GM18868 (cell line): ENCODE measurements around the gene SRPK2.
A peak's percentile ranks its signal among the peaks of the same experiment; 100 is the strongest.
"Not testable (repeated sequence)": the region's sequence is repeated elsewhere in the genome, so short reads cannot be mapped to it uniquely, and the experiment has no call there.

Source experiments
- ATAC-seq: cut with Tn5 transposase; IDR thresholded peaks from one replicate; pipeline ENCODE4 v1.9.1; 2021; ENCODE audit warnings: mild to moderate bottlenecking, moderate library complexity; ENCODE audit not compliant: unreplicated experiment

The SRPK2 gene

DNA sequence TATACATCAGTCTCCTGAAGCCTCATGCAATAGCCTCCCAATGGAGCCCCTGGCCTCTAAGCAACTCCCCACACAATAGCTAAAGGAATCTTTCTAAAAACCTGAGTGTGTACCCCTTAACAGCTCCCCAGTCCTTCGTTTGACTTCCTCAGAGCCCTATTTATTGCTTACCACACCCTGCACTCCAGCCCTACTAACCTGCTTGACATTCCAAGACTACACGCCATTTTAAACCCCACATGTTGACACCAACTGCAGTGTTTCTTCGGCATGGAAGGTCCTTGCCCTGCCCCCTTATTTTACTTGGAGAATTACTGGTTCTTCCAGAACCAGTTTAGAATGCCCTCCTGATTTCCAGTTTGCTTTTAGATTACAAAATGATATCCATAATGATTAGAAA is 10.8 kb downstream of the SRPK2 start:
- ATAC-seq, result no peak

DNA sequence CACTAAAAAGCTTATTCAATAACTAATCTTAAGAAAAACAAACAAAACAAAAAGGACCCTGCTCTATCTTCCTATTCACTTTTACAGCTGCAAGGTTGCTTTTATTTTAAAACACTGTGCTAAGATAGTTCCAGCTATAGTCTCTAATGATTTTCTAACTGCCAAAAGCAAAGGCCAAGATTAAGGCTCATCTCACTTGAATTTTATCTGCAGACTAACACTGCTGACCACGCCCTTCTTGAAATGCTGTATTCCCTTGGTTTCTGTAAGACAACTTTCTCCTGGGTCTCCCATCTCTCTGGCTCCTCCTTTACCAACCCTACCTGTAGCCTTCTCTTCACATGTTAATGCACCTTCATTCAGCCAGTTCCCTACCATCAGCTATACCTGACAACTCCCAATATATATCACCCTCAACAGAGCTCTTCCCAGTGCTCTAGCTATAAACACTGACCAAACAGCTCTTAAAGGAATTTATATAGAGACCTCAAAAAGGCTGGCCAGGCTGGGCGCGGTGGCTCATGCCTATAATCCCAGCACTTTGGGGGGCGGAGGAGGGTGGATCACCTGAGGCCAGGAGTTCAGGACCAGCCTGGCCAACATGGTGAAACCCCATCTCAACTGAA is 11.7 kb downstream of the SRPK2 start:
- no peak for ATAC-seq

DNA sequence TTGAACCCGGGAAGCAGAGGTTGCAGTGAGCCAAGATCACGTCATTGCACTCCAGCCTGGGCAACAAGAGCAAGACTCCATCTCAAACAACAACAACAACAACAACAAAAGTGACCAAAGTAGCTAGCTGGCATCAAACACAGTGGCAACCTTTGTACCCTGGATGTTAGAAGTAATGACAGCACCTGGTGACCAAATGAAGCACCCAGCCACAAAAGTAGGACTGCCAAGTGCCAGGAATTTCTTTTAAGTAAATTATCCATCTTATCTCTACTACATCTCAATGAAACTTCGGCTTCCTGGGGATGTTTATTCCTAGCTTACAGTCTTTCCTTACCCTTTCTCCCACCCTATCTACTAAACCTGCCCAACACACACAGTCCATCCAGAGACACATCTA is 18.8 kb downstream of the SRPK2 start:
- ATAC-seq, result no peak

DNA sequence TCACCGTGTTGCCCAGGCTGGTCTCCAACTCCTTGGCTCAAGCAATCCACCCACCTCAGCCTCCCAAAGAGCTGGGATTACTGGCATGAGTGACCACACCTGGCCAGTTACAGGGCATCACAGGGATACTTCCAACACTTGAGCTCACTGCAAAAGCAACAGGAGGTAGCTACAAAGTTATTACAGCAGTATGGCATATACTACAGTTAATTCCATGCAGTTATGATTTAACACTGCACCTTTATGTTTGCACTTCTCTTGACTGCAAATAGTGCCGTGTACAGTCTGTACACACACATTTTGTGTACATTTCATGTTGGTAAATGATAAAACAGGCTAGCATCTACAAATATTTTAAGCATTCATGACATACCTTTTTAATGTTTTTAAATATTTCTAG is 21.3 kb downstream of the SRPK2 start:
- ATAC-seq, result no peak

DNA sequence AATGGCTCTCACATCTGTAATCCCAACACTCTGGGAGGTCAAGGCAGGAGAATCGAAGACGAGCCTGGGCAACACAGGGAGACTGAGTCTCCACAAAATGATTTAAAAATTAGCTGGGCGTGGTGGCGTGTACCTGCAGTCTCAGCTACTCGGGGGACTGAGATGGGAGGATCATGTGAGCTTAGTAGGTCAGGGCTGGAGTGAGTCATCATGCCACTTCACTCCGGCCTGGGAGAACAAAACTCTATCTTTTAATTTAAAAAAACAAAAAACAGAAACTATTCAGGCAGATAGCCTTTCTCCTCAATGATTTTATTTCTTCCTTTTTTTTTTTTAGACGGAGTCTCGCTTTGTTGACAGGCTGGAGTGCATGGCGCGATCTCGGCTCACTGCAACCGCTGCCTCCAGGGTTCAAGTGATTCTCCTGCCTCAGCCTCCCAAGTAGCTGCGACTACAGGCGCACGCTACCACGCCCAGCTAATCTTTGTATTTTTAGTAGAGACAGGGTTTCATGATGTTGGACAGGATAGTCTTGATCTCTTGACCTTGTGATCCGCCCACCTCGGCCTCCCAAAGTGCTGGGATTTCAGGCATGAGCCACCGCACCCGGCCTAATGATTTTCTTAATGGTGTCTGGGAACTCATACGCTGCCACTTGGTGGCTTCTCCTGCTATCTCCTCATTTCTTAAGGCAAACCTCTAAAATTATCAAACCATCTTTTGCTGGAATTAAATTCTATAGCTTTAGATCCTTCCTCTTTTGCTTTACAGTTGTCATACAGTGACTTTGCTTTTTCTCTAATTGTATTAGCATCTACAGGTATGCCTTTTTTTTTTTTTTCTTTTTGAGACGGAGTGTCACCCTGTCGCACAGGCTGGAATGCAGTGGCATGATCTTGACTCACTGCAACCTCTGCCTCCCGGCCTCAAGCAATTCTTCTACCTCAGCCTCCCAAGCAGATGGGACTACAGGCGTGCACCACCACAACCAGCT is 22.9 kb downstream of the SRPK2 start:
- ATAC-seq, result no peak

DNA sequence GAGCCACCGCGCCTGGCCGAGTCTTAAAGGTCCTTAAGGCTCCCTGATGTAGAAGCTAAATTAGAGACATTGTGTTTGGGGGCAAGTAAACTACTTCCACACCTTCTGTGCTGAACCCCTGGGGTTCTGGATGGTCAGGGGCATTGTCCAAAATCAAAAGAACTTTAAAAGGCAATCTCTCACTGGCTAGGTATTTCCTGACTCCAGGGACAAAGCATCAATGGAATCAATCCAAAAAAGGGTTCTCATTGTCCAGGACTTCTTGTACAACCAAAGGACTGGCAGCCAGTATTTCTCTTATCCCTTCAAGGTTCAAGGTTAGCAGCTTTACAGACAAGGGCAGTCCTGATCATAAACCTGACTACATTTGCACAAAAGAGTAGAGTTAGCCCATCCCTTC is 24.0 kb downstream of the SRPK2 start:
- ATAC-seq, result no peak

DNA sequence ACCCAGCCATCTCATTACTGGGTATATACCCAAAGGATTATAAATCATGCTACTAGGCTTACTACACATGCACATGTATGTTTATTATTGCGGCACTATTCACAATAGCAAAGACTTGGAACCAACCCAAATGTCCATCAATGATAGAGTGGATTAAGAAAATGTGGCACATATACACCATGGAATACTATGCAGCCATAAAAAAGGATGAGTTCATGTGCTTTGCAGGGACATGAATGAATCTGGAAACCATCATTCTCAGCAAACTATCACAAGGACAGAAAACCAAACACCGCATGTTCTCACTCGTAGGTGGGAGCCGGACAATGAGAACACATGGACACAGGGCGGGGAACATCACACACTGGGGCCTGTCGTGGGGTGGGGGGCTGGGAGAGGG is 25.1 kb downstream of the SRPK2 start:
- ATAC-seq, result not testable (repeated sequence)

DNA sequence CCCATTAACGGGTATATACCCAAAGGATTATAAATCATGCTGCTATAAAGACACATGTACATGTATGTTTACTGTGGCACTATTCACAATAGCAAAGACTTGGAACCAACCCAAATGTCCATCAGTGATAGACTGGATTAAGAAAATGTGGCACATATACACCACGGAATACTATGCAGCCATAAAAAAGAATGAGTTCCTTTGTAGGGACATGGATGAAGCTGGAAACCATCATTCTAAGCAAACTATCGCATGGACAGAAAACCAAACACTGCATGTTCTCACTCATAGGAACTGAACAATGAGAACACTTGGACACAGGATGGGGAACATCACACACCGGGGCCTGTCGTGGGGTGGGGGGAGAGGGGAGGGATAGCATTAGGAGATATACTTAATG is 26.0 kb downstream of the SRPK2 start:
- not testable (repeated sequence) for ATAC-seq

DNA sequence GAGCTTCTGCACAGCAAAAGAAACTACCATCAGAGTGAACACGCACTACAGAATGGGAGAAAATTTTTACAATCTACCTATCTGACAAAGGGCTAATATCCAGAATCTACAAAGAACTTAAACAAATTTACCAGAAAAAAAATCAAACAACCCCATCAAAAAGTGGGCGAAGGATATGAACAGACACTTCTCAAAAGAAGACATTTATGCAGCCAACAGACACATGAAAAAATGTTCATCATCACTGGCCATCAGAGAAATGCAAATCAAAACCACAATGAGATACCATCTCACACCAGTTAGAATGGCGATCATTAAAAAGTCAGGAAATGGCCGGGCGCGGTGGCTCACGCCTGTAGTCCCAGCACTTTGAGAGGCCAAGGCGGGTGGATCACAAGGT is 26.7 kb downstream of the SRPK2 start:
- ATAC-seq, result not testable (repeated sequence)

DNA sequence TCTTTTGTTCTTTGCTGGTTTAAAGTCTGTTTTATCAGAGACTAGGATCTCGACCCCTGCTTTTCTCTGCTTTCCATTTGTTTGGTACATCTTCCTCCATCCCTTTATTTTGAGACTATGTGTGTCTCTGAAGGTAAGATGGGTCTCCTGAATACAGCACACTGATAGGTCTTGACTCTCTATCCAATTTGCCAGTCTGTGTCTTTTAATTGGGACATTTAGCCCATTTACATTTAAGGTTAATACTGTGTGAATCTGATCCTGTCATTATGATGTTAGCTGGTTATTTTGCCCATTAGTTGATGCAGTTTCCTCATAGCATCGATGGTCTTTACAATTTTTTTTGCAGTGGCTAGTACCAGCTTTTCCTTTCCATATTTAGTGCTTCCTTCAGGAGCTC is 28.6 kb downstream of the SRPK2 start:
- ATAC-seq, result not testable (repeated sequence)

DNA sequence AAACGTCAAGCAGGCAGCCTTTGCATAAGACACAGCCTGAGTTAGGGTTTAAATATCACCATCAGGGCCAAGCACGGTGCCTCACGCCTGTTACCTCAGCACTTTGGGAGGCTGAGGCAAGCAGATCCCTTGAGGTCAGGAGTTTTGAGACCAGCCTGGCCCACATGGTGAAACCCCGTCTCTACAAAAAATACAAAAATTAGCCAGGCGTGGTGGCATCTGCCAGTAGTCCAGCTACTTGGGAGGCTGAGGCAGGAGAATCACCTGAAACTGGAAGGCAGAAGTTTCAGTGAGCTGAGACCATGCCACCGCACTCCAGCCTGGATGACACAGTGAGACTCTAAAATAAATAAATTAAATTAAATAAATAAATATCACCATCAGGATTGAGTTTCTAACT is 33.0 kb downstream of the SRPK2 start:
- no peak for ATAC-seq

DNA sequence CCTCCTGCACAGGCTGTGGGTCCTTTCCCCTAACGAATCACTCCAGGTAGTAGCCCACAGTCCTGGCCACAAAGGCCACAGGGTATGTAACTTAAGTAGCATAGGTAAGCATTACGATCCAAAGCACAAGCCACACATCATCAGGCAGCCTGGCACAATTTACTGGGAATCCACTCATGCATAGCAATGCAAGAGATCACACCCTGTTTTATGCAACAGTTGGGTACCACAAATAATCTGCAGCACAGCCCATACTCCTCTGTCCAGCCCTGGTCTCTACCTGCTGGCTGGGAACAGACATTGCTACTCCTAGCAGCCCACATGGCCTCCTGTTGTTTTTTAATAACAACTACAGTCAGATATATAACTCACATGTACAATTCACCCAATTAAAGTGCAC is 34.3 kb downstream of the SRPK2 start:
- no peak for ATAC-seq

DNA sequence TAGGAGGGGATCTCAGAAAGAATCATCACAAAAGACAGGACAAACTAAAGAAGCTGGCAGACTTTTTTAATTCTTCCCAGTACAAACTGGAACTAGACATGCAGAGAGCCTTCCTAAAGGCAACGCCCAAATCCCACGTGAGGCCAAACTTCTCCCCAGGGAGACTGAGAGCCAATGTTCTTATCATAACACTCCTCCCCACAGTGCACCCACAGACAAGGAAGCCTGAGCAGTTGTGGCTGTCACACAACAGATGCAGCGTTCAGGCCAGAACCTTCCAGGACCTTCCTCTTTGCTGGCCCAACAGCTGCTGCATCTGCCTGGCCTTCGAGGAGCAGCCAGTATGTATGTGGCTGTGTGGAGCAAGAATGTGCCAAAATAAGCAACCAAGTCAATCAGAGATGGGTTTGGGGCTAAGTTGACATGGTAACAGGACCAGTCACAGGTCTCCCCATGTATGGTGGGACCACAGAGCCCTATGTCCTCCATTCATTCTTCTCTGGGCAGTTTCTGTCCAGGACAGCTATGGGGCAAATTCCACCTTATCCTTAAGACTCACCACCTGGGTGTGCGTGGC is 34.9 kb downstream of the SRPK2 start:
- no peak for ATAC-seq

DNA sequence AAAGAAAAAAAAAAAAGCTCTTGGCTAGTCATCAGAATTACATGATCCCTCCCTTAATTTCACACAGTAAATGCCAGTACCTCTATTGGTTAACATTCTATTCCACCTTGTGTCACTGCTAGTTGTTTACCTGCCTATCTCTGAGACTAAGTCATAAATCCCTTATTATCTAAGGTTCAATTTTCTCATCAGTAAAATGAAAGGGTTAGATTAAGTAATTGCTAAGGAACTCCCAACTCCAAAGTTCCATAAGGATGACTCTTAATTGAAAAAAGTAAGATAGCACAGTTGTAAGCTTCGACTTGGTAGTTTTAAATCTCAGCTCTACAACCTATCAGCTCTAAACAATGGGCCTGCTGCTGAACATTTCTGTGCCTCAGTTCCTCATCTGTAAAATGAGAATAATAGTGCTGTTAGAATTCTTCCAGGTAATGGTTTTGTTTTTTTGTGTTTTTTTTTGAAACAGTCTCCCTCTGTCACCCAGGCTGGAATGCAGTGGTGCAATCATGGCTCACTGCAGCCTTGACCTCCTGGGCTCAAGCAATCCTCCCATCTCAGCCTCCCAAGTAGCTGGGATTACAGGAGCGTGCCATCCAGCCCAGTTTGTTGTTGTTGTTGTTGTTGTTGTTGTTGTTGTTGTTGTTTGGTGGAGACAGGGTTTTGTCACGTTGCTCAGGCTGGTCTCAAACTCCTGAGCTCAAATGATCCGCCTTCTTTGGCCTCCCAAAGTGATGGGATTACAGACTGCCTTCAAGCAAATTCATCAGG is 35.6 kb downstream of the SRPK2 start:
- no peak for ATAC-seq

DNA sequence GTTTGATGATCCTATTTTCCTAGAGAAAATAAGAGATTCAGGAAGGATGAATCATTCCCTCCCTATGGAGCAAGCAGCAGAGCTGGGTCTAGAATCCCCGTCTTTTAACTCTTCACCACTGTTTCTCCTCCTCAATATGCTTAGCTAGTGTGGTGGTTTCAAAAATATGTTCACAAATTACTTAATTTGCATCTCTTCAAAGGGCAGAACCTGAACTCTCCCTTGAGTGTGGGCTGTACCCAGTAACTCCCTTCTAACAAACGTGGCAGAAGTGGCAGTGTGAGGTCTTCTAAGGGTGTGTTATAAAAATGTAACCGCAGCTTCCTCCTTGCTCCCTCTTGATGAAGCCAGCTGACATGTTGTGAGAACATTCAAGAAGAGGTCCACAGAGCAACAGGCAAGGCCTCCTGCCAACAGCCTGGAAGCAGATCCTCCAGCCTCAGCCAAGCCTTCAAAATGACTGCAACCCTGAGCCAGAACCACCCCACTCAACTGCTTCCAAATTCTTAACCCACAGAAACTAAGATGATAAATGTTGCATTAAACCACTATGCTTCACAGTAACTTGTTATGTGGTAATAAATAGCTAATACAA is 36.6 kb downstream of the SRPK2 start:
- ATAC-seq, result peak; percentile 90

DNA sequence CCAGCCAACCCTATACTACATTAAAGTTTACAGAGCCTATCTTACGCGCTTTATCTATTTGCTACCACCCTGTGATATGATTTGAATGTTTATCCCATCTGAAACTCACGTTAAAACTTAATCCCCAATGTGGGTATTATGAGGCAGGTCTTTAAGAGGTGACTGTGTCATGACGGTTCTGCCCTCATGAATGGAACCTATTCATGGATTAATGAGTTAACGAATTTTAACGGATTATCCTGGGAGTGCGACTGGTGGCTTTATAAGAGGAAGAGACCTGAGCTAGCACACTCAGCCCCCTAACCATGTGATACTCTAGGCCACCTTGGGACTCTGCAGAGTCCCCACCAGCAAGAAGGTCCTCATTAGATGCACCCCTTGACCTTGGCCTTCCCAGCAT is 37.8 kb downstream of the SRPK2 start:
- ATAC-seq, result no peak

DNA sequence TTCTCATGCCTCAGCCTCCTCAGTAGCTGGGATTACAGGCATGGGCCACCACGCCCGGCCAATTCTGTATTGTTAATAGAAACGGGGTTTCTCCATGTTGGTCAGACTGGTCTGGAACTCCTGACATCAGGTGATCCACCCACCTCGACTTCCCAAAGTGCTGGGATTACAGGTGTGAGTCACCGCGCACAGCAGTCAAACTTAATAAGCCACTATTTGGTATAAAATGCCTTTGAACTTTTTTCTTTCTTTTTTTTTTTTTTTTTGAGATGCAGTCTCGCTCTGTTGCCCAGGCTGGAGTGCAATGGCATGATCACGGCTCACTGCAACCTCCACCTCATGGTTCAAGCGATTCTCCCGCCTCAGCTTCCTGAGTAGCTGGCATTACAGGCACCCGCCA is 40.5 kb downstream of the SRPK2 start:
- ATAC-seq, result not testable (repeated sequence)

DNA sequence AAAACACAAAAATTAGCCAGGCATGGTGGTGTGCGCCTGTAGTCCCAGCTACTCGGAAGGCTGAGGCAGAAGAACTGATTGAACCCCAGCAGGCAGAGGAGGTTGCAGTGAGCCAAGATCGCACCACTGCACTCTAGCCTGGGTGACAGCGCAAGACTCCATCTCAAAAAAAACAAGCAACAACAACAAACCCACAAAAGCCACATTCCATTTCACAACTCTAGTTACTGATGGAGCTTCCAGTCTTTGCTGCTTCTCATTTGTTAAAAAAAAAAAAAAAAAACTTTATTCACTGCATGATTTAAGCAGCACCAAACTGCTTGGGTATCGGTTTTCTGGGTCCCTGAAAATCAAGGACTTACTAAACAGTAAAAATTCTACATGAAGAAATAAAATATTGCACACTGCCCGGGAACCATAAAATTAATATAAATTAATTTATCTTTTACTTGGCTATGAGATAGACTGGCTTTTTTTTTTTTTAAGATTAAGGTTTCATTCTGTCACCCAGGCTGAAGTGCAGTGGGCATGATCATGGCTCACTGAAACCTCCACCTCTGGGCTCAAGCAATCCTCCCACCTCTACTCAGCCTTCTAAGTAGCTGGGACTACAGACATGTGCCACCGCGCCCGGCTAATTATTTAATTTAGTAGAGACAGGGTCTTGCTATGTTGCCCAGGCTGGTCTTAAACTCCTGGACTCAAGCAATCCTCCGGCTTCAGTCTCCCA is 42.0 kb downstream of the SRPK2 start:
- no peak for ATAC-seq

DNA sequence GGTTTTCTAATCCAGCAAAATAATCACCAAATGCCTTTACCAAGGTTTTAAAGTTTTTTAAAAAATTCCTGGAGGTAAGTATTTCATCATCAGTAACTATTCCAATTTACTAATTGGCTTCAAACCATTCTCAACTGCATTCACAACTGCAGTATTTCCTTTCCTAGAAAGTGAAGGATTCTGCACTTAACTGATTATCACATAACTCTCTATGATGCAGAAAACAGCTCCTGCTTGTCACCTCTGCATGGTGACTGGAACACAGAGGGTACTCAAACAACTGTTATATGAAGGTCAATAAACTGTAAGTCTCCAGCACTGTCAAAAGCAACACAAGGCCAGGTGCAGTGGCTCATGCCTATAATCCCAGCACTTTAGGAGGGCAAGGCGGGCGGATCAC is 42.6 kb downstream of the SRPK2 start:
- ATAC-seq, result no peak

DNA sequence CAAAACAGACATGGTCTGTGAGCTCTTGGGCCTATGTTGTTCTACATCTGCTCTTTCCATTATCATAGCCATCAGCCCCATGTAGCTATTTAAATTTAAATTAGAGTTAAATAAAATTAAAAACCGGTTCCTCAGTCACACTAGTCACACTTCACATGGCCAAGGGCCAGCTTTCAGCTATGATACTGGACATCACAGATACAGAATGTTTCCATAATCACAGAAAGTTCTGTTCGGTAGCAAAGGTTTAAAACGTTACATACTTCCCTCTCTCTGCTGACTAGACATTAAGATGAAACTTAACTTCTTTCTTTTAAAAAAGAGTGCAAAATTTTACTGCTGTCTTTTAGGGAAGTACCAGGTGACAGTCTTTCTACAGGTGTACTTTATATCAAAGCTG is 43.0 kb downstream of the SRPK2 start:
- ATAC-seq, result no peak
